NCI-H2227 treated with DMSO at 0.1 percent for 48 hours (cell line): ENCODE measurements around the gene CDHR2.

ENCODE experiments used
- DNase-seq: peaks from one replicate; lab custom pipeline; 2025; lab: John Stamatoyannopoulos, UW

The CDHR2 gene, protein sequence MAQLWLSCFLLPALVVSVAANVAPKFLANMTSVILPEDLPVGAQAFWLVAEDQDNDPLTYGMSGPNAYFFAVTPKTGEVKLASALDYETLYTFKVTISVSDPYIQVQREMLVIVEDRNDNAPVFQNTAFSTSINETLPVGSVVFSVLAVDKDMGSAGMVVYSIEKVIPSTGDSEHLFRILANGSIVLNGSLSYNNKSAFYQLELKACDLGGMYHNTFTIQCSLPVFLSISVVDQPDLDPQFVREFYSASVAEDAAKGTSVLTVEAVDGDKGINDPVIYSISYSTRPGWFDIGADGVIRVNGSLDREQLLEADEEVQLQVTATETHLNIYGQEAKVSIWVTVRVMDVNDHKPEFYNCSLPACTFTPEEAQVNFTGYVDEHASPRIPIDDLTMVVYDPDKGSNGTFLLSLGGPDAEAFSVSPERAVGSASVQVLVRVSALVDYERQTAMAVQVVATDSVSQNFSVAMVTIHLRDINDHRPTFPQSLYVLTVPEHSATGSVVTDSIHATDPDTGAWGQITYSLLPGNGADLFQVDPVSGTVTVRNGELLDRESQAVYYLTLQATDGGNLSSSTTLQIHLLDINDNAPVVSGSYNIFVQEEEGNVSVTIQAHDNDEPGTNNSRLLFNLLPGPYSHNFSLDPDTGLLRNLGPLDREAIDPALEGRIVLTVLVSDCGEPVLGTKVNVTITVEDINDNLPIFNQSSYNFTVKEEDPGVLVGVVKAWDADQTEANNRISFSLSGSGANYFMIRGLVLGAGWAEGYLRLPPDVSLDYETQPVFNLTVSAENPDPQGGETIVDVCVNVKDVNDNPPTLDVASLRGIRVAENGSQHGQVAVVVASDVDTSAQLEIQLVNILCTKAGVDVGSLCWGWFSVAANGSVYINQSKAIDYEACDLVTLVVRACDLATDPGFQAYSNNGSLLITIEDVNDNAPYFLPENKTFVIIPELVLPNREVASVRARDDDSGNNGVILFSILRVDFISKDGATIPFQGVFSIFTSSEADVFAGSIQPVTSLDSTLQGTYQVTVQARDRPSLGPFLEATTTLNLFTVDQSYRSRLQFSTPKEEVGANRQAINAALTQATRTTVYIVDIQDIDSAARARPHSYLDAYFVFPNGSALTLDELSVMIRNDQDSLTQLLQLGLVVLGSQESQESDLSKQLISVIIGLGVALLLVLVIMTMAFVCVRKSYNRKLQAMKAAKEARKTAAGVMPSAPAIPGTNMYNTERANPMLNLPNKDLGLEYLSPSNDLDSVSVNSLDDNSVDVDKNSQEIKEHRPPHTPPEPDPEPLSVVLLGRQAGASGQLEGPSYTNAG (N-terminal part only)

DNA sequence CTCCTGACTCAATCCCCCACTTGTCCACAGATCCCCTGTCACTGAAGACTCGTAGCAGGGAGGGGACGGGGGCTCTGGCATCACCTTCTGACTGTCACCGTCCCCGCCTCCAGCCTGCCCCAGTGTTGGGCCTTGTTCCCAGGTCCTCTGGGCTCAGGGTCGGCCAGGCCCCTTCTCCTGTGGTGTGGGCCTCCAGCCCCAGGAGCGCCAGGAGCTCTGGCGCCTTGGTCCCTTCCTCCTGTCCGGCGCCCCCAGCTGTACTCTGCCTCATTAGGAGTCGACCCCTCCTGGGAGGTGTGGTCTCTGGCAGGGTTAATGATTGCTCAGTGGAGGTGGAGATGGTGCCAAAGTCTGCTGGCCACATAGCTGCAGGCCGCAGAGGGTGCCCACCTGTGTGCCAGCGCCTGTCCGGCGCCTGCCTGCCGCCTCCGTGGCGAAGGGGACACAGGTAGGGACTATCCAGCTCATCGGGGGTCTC, at the start of gene CDHR2:
Gene CDHR2 (plus strand): TSS at position 376 of the 478 bp plus-strand sequence. CDS start 16,011 bp downstream, outside the sequence.
- DNase-seq = no peak

DNA sequence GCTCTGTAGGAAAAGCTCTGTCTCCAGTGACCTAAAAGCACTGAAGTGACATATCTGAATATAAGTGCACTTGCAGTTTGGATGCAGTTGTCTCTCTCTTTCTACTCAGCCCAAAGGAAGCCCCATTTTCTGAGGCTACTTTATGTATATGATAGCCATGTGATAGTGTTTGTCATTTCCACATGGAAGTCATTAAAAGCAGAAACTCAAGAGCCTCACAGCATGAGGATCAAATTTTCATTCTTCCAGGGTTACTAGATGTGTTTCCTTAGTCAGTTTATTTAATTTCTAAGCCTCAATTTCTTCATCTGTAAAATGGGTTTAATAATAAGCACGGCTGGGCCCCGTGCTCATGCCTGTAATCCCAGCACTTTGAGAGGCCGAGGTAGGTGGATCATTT, 48.6 kb upstream of the CDHR2 start:
- no peak for DNase-seq

DNA sequence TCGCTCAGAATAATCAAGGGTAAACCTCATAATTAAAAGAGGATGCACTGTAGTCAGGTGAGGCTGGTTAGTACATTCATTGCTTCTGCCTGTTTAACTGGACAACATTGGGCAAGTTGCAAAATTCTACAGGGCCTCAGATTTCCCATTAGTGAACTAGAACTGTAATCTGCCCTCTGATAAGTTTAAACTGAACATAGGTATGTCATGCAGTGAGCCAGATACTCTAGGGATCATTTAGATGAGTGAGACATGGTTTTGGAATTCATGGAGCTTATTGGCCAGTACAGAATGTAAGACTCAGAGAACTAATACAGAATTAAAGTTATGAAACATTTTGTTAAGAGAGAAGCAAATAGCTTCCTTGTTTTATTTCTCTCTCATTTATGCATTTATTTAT, 47.8 kb upstream of the CDHR2 start:
- DNase-seq = no peak

DNA sequence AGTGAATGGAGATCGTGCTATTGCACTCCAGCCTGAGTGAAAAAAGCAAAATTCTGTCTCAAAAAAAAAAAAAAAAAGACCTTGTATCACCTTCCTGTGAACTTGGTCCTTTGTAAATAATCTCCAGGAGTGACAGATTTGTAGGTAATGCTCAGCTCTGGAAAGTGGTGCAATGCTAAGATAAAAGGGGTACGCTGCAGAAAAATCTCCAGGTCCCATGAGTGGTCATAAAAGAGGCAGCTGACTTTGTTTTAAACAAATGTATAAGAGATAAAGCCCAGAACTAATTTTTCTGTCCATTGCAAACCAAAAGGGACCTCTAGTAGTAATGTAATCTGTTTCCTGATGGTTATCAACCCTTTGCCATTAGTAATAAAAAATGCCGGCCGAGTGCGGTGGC, 45.6 kb upstream of the CDHR2 start:
- no peak for DNase-seq

DNA sequence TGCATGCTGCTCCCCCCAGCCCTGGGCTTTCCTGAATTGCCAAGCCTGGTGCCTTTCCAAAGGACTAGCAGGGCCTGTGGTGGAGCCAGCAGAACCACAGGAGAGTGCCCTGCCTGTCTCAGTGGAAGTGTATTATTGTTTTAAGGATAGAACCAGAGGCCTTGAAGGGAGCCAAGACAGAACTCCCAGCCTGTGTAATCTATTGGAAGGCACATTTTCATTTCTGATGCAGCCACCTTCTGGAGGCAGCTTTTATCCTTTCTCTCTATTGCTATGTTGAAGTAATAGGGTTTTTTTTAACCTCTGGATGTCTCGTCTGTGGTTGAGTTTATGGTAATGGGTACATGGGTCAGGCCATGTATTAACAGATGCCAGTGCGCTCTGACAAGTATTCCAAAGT, 41.2 kb upstream of the CDHR2 start:
- DNase-seq = no peak

DNA sequence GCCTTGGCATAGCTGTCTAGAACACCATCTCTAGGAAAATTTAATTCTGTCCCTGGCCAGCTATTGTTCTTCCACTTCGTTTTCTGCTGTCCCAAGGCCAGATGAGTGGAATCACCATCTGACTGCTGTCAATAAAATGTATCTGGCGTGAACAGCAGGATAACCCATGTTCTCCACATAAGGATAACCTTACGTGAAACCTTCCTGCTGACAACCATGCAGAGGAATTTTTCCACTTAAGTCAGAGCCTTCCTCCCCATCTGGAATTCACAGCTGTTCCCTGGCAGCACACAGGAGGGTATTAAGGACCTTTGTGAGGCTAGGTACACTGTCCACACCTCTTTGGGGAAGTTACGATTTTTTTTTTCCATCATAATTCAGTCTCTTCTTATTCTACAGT, 40.5 kb upstream of the CDHR2 start:
- no peak for DNase-seq

DNA sequence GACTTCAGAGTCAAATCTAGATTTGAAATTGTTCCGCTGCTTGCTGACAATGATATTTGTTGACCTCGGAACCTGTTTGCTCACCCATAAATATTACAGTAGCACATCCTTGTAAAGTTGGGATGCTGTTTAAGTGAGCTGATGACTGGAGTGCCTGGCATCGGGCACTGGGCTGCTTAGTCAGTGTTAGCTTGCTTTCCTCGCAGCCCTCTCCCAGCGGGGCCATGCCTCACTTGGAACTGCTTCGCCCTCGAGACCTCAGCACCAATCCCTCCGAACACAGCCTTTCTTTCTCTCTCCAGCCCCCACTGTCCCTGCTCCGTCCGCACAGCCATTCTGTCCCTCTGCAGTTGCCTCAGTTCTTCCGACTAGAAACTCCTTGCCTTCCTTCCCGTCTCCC, 35.4 kb upstream of the CDHR2 start:
- DNase-seq = no peak

DNA sequence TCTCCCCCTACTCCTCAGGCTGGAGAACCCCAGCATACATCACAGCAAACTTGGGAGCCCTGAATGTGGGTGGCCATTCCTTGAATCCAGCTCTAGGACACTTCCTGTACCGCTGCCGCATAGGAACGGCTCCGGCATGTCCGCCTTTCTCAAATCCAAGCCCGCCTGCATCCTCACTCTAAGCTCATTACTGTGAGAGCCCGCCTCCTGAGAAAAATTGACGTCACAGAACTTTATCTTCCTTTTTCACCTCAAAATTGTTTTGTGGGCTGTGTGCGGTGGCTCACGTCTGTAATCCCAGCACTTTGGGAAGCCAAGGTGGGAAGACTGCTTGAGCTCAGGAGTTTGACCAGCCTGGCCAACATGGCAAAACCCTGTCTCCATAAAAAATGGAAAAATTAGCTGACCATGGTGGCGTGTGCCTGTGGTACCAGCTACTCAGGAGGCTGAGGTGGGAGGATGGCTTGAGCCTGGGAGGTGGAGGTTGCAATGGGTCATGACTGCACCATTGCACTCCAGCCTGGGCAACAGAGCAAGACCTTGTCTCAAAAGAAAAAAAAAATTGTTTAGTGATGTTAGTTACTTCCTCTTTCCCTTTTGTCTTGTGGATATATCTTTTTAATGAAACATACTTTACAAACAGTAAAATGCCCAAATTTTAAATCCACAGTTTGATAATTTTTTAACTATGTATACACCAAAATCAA, 34.7 kb upstream of the CDHR2 start:
- no peak for DNase-seq

DNA sequence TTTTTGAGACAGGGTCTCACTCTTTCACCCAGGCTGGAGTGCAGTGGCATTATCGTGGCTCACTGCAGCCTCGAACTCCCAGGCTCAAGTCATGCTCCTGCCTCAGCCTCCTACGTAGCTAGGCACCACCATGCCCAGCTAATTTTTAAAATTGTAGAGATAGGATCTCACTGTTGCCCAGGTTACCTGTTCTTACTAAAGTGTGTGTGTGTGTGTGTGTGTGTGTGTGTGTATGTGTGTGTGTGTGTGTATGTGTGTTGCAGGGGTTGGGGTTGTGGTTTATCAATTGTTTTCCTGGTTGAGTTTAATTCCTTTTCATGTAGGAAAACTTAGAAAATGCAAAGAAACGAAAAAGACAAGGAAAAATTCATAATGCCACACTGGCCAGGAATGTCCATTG, 33.7 kb upstream of the CDHR2 start:
- DNase-seq = no peak

DNA sequence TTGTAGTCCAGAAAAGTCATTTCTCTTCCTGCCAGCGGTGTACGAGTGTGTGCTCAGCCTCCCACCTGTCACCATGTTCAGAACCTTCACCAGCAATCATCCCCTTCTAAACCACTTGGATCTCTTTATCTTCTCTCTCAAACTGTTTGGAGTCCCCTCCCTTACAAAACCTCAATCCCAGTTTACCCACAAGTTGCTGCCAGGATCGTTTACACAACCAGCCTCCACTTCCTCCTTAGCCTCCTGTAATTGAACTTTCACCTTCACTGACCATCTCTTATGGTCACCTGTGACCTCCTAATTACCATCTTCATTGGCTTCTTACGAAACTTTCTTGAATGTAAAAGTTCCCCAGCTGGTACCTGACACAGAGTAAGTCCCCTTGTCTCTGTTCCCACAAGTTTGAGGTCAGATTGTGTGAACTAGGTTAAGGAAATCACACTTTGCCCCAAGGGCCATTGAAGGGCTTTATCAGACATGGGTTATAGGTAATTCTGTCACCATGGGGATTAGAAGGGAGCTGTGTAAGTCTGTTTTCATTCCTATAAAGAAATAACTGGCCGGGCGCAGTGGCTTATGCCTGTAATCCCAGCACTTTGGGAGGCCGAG, 32.0 kb upstream of the CDHR2 start:
- no peak for DNase-seq

DNA sequence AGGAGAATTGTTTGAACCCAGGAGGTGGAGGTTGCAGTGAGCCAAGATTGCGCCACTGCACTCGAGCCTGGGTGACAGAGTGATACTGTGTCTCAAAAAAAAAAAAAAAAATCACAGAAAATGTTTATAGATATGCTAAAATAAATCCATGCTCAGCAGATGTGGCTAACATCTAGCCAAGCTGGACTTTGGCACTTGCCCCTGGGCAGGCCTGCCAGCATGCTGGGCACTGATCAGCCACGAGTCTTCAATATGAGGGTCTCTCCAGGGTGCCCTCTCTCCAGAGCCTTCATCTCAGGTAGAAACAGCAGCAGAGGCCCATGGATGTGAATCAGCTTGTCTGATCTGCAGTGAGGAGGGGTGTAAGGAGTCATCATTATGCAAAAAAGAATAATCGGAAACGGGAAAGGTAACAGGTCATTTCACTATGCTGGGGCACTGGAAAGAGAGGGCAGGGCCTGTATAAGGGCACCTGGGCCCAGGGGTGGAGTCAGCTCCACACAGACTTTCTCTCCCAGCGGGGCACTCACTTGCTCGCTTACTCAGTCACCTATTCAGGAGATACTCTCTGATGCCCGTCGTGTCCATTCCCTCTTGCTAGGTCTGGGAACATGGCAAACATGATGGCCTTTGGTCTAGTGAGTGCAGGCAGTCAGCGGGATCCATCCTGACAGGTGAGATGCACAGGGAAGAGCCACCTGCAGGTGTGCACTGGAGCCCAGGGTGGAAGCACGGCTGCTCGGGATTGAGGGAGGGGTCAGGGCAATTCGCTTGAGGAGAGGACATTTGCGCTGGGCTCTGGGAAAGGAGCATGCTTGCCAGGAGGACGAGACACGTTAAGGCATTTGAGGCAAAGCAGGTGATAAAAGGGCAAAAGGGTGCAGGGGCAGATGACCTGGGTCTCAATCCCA, 29.1 kb upstream of the CDHR2 start:
- no peak for DNase-seq

DNA sequence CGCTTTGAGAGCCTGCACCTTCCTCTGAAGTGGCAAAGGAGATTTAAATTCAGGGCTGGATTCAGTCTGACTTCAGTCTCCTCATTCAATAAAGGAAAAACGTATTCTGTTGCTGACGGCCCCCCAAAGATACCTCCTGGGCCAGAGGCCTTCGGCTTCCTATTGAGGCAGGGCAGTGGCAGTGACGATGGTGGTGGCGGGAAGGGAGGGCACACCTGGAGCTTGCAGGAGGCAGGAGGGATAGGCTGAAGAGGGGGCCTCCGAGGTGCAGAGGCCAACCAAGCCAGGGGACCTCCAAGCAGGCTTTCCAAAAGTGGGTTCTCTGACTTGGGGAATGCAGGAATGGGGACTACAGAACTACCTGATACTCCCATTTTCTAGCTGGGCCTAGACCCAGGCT, 27.9 kb upstream of the CDHR2 start:
- no peak for DNase-seq

DNA sequence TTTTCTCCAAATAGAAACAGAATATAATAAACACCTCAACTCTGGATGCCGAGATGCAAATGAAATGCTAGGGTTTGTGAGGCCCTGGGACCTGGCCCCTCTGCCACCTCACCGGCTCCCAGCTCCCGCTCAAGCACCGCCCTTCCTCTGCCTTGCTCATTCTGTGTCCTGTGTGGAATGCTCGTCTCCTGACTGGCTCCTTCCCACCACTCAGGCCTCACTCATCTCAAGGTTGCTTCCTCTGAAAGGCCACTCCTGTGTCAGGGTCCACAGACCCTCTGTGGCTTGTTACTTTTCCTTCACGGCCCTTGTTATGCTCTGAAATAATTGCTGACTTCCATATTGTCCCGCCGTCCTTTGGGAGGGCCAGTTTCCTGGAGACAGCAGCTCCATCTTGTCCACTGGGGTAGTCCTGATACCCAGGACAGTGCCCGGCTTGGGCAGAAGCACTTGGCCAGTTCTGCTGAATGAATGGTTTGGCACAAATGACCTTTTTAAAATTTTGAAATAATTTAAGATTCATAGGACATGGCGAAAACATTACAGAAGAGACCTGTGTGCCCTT, 27.4 kb upstream of the CDHR2 start:
- DNase-seq = no peak

DNA sequence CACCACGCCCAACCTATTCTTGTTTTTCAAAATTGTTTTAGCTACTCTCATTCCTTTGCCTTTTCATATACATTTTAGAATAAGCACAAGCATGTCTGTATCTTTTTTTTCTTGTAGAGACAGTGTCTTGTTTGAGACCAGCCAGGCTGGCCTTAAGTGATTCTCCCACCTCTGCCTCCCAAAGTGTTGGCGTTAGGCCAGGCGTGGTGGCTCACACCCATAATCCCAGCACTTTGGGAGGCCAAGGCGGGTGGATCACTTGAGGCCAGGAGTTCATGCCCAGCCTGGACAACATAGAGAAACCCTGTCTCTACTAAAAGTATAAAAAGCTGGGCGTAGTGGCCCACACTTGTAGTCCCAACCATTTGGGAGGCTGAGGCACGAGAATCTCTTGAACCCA, 25.0 kb upstream of the CDHR2 start:
- no peak for DNase-seq

DNA sequence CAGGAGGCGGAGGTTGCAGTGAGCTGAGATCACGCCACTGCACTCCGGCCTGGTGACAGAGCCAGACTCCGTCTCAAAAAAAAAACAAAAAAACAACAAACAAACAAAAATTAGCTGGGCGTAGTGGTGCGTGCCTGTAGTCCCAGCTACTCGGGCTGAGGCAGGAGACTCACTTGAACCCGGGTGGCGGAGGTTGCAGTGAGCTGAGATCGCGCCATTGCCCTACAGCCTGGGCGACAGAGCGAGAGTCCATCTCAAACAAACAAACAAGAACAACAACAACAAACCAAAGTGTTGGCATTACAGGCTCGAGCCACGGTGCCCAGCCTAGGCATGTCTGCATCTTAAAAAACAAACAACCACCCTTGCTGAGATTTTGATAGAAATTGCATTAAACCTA, 24.2 kb upstream of the CDHR2 start:
- DNase-seq = no peak

DNA sequence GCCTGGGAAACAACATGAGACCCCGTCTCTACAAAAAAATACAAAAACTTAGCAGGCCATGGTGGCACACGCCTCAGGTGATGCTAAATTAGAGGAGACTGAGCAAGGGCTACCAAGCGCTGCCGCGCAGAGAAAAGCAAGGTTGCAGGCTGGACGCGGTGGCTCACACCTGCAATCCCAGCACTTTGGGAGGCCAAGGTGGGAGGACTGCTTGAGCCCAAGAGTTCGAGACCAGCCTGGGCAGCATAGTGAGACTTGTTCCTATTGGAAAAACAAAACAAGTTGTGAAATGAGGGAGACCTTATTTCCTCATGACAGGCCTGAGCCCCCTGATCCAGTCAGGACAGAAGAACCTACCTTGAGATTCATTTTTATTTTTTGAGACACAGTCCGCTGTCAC, 23.5 kb upstream of the CDHR2 start:
- DNase-seq = no peak

DNA sequence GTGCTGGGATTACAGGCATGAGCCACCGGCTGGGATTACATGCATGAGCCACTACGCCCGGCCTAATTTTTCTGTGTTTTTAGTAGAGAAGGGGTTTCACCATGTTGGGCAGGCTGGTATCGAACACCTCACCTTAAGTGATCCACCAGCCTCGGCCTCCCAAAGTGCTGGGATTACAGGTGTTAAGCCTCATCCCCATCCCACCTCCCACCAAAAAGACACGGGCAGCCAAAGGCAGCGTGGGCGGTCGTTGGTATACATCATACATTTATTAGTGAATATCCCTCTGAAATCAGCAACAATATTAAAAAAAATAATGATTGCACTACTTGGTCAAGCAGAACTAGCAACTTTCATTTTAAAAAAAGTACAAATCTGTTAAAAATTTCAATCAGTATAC, 22.7 kb upstream of the CDHR2 start:
- no peak for DNase-seq

DNA sequence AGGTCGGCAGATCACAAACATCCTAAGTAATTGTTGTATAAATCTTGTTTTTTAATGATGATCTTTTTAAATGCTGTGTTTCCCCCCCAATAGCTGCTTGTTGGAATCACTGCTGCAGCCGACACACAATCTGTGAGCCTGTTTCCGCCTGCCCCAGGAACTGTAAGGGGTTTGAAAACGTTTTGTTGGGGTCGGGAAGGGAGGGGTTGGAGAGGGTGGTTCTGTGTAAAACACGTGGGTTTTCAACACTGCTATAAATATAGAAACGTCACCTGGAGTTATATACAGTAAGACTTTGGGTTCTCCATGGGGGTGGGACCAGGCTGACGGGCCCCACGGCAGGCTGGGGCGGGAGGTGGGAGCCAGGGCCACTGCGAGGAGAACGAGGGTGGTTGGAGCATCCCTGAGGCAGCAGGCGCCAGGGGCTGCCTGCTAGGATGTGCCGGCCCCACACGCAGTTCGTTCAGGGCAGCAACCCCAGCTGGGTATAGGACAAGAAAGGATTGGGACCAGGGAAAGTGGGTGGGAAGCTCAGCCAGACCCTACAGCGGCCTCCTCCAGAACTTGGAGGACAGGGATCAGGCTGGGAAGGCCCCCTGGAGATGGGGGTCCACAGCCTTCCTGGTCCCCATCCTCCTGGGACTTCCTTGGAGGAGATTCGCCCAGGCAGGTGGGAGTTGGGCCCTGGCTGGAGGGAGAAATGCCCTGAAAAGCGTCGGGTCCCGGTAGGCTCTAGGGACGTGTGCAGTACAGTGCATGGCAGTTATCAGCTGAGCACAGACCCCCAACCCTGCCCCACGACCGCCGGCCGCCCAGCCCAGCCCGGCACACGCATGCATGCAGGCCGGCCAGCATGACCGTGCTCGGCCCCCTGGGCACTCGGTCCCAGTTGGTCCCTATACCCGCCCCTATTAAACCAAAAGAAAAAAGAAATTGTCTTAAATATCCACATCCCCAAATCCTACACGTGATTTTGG, 21.6 kb upstream of the CDHR2 start:
- no peak for DNase-seq

DNA sequence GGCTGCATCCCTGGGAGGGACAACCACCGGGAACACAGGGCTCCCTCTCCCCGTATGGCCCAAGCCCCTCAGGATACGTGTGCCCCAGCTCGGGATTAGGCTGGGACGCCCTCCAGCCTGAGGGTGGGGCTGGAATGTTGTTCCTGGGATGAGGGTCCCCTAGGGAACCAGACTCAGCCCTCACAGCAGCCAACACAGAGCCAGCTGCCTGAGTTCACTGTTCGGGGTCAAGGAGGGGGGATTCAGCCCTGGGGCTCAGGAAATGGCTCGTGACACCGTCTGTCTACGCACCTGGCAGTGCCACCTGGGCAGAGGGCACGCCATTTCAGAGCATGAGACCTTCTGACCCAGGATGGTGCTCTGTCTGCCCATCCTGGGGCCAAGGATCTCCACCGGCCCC, 20.8 kb upstream of the CDHR2 start:
- no peak for DNase-seq
